MM.1S (cell line): ENCODE measurements around the gene EDEM3.

Experiments used
- CTCF ChIP-seq: fragments of 300-600 bp; sonication (generic); IDR thresholded peaks from 2 replicates; pipeline ENCODE4 v1.5.1; 2016; ENCODE audit warnings: antibody characterized with exemption, low read length, mixed read lengths
- EZH2 ChIP-seq: fragments of 300-600 bp; sonication (generic); optimal IDR thresholded peaks from 2 replicates; pipeline ENCODE3; 2017; ENCODE audit warnings: low read depth, mild to moderate bottlenecking, antibody characterized with exemption, low read length, mixed read lengths
- EZH2phosphoT487 ChIP-seq: fragments of 300-600 bp; sonication (generic); IDR thresholded peaks from 2 replicates; pipeline ENCODE4 v1.6.1; 2018; ENCODE audit warnings: antibody characterized with exemption, low read length

GRCh38 chr1:184764483-184764882 is 9.8 kb upstream of the EDEM3 start:
- no peak for TF ChIP-seq CTCF
- no peak for TF ChIP-seq EZH2phosphoT487
- TF ChIP-seq EZH2 = no peak
